DND-41 (cell line): ENCODE data around the gene SFSWAP.

Source experiments
- EZH2 ChIP-seq: IDR thresholded peaks from 3 replicates; pipeline ENCODE4 v1.6.1; 2012; ENCODE audit warnings: borderline replicate concordance, low read depth, mild to moderate bottlenecking, moderate library complexity, low read length, inconsistent platforms; ENCODE audit not compliant: severe bottlenecking
- TF ChIP-seq, protein P1 (sequence below): IDR thresholded peaks from 2 replicates; pipeline ENCODE4 v1.5.1; 2012; ENCODE audit warnings: borderline replicate concordance, low read length, moderate library complexity, mild to moderate bottlenecking; ENCODE audit not compliant: poor library complexity, severe bottlenecking; ENCODE audit errors: extremely low read depth

- TF ChIP-seq EZH2, result no peak
- TF ChIP-seq, protein P1, sequence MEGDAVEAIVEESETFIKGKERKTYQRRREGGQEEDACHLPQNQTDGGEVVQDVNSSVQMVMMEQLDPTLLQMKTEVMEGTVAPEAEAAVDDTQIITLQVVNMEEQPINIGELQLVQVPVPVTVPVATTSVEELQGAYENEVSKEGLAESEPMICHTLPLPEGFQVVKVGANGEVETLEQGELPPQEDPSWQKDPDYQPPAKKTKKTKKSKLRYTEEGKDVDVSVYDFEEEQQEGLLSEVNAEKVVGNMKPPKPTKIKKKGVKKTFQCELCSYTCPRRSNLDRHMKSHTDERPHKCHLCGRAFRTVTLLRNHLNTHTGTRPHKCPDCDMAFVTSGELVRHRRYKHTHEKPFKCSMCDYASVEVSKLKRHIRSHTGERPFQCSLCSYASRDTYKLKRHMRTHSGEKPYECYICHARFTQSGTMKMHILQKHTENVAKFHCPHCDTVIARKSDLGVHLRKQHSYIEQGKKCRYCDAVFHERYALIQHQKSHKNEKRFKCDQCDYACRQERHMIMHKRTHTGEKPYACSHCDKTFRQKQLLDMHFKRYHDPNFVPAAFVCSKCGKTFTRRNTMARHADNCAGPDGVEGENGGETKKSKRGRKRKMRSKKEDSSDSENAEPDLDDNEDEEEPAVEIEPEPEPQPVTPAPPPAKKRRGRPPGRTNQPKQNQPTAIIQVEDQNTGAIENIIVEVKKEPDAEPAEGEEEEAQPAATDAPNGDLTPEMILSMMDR, result no peak
These were observed 23.0 kb downstream of the SFSWAP start for GRCh38 chr12:131733874-131734273.
